Stimulated activated naive CD8-positive, alpha-beta T cell treated with anti-CD3 and anti-CD28 coated beads, Interleukin-15, Interleukin-2, amounts not matched to agents 100 U/mL and 50 U/mL, for 24 hours (primary cell): ENCODE results near the gene FLII.
"Not testable (repeated sequence)": the region's sequence is repeated elsewhere in the genome, so short reads cannot be mapped to it uniquely, and the experiment has no call there.

Experiments used
- ATAC-seq: fragments of 150-1000 bp; cut with Tn5 transposase; one replicate; pipeline ENCODE4 v1.10.0; 2021
- DNase-seq: peaks from one replicate; pipeline ENCODE4 v3.0.0; 2021

Gene FLII

GRCh38 chr17:18218756-18219415 lies 39.7 kb downstream of the FLII start:
- ATAC-seq (no peak), DNase-seq (no peak)

- DNase-seq (peak; percentile 82), ATAC-seq (peak; percentile 81)
Measured at GRCh38 chr17:18217412-18218015, 41.0 kb downstream of the FLII start.

GRCh38 chr17:18216906-18217305 lies 41.6 kb downstream of the FLII start:
- not testable (repeated sequence) for DNase-seq, ATAC-seq

- ATAC-seq: no peak
- DNase-seq: no peak
Measured at GRCh38 chr17:18213666-18214270, 44.8 kb downstream of the FLII start.

DNA sequence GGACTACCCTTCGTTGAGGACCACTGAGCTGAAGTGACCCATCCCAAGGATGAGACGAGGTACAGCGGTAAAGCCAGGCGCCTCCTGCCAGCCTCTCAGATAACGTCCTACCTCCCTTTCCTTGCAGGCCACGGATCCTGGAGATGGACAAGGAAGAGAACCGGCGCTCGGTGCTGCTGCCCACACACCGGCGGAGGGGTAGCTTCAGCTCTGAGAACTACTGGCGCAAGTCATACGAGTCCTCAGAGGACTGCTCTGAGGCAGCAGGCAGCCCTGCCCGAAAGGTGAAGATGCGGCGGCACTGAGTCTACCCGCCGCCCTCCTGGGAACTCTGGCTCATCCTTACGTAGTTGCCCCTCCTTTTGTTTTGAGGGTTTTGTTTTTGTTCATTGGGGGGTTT lies 50.4 kb downstream of the FLII start:
- no peak for ATAC-seq

DNA sequence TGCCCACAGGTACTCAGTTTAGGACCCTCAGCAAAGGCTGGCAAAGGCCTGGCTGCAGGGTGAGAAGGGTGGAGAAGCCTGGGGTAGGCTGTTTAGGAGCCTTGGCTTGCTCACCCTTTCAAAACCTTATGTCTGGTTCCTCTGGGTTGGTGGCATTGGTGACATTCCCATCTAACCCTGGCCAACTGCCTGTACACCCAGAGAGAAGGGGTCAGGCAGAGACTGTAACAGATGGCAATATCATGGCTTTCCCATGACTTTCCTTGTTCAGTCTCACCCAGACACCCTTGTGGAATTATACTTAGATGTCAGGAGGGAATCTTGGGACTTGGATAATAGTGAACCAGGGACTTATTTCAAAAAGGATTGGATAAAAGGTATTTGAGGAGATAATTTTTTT lies 51.6 kb downstream of the FLII start:
- DNase-seq (no peak), ATAC-seq (no peak)

More for the DNA sequence above, 50.4 kb downstream of the FLII start:
- no peak for DNase-seq

- ATAC-seq (no peak), DNase-seq (no peak)
Measured at GRCh38 chr17:18205861-18206260, 52.7 kb downstream of the FLII start.

- no peak for DNase-seq
- ATAC-seq: no peak
Measured at GRCh38 chr17:18203308-18203707, 55.2 kb downstream of the FLII start.

- DNase-seq (no peak), ATAC-seq (no peak)
Measured at GRCh38 chr17:18201108-18201507, 57.4 kb downstream of the FLII start.

GRCh38 chr17:18198530-18198929 lies 60.0 kb downstream of the FLII start:
- ATAC-seq (no peak), DNase-seq (no peak)

DNA sequence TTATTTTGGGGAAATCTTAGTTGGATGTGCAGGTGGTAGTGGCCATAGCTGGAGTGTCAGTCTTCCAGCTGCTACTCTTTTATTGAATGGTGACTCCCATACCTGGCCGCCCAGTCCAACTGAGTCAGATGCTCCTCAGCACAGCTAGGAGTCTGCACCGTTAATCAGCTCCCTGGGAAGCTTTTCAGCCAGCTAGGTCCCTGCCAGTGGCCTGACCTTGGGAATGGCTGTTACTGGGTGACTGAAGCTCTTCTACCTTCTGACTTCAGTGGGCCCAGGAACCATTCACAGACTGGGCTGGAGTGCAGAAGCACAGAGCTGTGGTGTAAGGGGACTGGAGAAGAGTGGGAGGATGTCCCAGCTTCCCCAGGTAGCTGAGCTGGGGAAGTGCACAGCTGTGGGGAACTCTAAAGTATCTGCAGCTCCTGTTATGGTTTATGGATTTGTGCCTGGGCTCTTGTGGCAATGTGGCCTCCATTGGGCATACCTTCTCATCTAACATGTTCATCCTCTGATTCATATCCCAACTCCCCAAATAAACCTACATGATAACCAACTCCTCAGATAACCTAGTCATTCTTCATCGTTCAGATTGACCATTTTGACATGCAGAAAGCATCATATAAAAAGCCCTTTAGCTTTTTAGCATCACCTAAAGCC lies 60.9 kb downstream of the FLII start:
- ATAC-seq (no peak), DNase-seq (no peak)

DNA sequence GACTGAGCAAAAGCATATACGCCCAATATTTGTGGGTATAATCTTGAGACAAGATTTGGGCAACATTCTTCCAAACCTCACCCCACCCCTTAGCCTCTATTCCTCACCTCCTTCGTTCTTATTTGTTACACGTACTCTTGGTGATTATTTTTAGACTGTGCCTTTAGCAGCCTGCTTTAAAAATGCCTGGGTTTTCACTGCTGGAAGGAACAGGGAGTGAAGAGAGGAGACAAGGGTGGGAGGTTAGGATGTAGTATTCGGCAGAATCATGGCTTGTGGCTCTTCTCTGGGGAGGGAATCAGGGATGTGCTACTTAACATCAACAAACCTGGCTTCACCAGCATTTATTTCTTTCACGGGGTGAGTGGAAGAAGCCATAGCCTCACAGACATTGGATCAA lies 63.3 kb downstream of the FLII start:
- DNase-seq: no peak
- no peak for ATAC-seq
